RCC 7860 (cell line): Measurements from ENCODE around the gene ZNF737.
A peak's percentile ranks its signal among the peaks of the same experiment; 100 is the strongest.
"Not testable (repeated sequence)": the region's sequence is repeated elsewhere in the genome, so short reads cannot be mapped to it uniquely, and the experiment has no call there.

Experiments used
- DNase-seq: peaks from one replicate; pipeline ENCODE4 v3.0.0-alpha.2; 2015; ENCODE audit warnings: low spot score
- FAIRE-seq: peaks from 2 replicates; lab custom pipeline; 2012; peaks lifted over from hg19 to GRCh38; lab: Jason Lieb, UNC

ZNF737 gene

GRCh38 chr19:20565321-20566018 is at the start of gene ZNF737:
ZNF737 (minus strand) TSS chr19:20565781; CDS start chr19:20565640, 141 bp downstream.
- DNase-seq = peak; percentile 85
- FAIRE-seq = peak; percentile 80

- not testable (repeated sequence) for FAIRE-seq, DNase-seq
These were observed 49.4 kb upstream of the ZNF737 start for GRCh38 chr19:20614971-20615370.

GRCh38 chr19:20612711-20613316 is 47.2 kb upstream of the ZNF737 start:
- FAIRE-seq = no peak
- DNase-seq = no peak

- FAIRE-seq (no peak), DNase-seq (no peak)
These were observed 46.3 kb upstream of the ZNF737 start for GRCh38 chr19:20611866-20612265.

- FAIRE-seq (no peak), DNase-seq (no peak)
These were observed 42.4 kb upstream of the ZNF737 start for GRCh38 chr19:20607943-20608342.

GRCh38 chr19:20558571-20558970 is 7.0 kb downstream of the ZNF737 start:
- DNase-seq (no peak), FAIRE-seq (no peak)

- DNase-seq (no peak), FAIRE-seq (no peak)
These were observed 7.6 kb downstream of the ZNF737 start for GRCh38 chr19:20558011-20558410.

- DNase-seq, FAIRE-seq: not testable (repeated sequence)
These were observed 20.8 kb downstream of the ZNF737 start for GRCh38 chr19:20544667-20545333.

- DNase-seq = not testable (repeated sequence)
These were observed 35.3 kb downstream of the ZNF737 start for GRCh38 chr19:20530303-20530702.

GRCh38 chr19:20513189-20513904 is 52.2 kb downstream of the ZNF737 start:
- DNase-seq (no peak), FAIRE-seq (no peak)

More at GRCh38 chr19:20530303-20530702, 35.3 kb downstream of the ZNF737 start:
- not testable (repeated sequence) for FAIRE-seq

GRCh38 chr19:20503476-20503875 is 62.1 kb downstream of the ZNF737 start:
- no peak for FAIRE-seq

More at GRCh38 chr19:20503476-20503875, 62.1 kb downstream of the ZNF737 start:
- DNase-seq = peak; percentile 6
